ENCODE results near the gene WASL.
A peak's percentile ranks its signal among the peaks of the same experiment; 100 is the strongest.
"Not testable (repeated sequence)": the region's sequence is repeated elsewhere in the genome, so short reads cannot be mapped to it uniquely, and the experiment has no call there.

Gene WASL

GRCh38 chr7:123746055-123746454 is 2.7 kb downstream of the WASL start:
- Mint-ChIP-seq H3K36me3 (ENCODE audit: low read depth) (no peaks in the 10 kb centered on the region), H3K4me1 (peaks cover 59% of the 10 kb centered on the region), H3K27me3 (ENCODE audit: low read depth, poor library complexity) (no peaks in the 10 kb centered on the region), H3K27ac (peak overlapping the region; percentile 73), H3K4me3 (peak overlapping the region; percentile 98), H3K9me3 (no peaks in the 10 kb centered on the region)
- TF ChIP-seq CTCF (IDR thresholded peaks at IDR 0.05) = no peak
- DNase-seq = no peak

GRCh38 chr7:123745437-123745836 is 3.4 kb downstream of the WASL start:
- no peaks in the 10 kb centered on the region for H3K9me3 Mint-ChIP-seq
- peaks cover 55% of the 10 kb centered on the region for H3K4me1 Mint-ChIP-seq
- no peaks in the 10 kb centered on the region for H3K36me3 Mint-ChIP-seq (ENCODE audit: low read depth)
- TF ChIP-seq CTCF (IDR thresholded peaks at IDR 0.05) = no peak
- H3K4me3 Mint-ChIP-seq = peak overlapping the region; percentile 98
- no peak for DNase-seq
- no peak overlapping the region for H3K27ac Mint-ChIP-seq
- H3K27me3 Mint-ChIP-seq (ENCODE audit: low read depth, poor library complexity) = no peaks in the 10 kb centered on the region

GRCh38 chr7:123744416-123744815 is 4.4 kb downstream of the WASL start:
- peaks cover 46% of the 10 kb centered on the region for H3K4me1 Mint-ChIP-seq
- H3K9me3 Mint-ChIP-seq = no peaks in the 10 kb centered on the region
- H3K4me3 Mint-ChIP-seq = no peak overlapping the region
- TF ChIP-seq CTCF (IDR thresholded peaks at IDR 0.05) = no peak
- H3K27ac Mint-ChIP-seq = no peak overlapping the region
- no peaks in the 10 kb centered on the region for H3K27me3 Mint-ChIP-seq (ENCODE audit: low read depth, poor library complexity)
- DNase-seq = no peak
- H3K36me3 Mint-ChIP-seq (ENCODE audit: low read depth) = peaks cover 3% of the 10 kb centered on the region

- TF ChIP-seq CTCF (IDR thresholded peaks at IDR 0.05) = no peak
- H3K9me3 Mint-ChIP-seq = peaks cover 16% of the 10 kb centered on the region
- peaks cover 27% of the 10 kb centered on the region for H3K36me3 Mint-ChIP-seq (ENCODE audit: low read depth)
- H3K27ac Mint-ChIP-seq = no peak overlapping the region
- DNase-seq = no peak
- no peak overlapping the region for H3K4me3 Mint-ChIP-seq
- H3K4me1 Mint-ChIP-seq = peaks cover 38% of the 10 kb centered on the region
- no peaks in the 10 kb centered on the region for H3K27me3 Mint-ChIP-seq (ENCODE audit: low read depth, poor library complexity)
Observed at GRCh38 chr7:123741940-123742339, 6.9 kb downstream of the WASL start.

GRCh38 chr7:123738808-123739207 is 10.0 kb downstream of the WASL start:
- no peak for DNase-seq
- peaks cover 55% of the 10 kb centered on the region for H3K36me3 Mint-ChIP-seq (ENCODE audit: low read depth)
- no peak for TF ChIP-seq CTCF (IDR thresholded peaks at IDR 0.05)
- peaks cover 6% of the 10 kb centered on the region for H3K4me1 Mint-ChIP-seq
- no peak overlapping the region for H3K27ac Mint-ChIP-seq
- H3K4me3 Mint-ChIP-seq = no peak overlapping the region
- H3K27me3 Mint-ChIP-seq (ENCODE audit: low read depth, poor library complexity) = no peaks in the 10 kb centered on the region
- peaks cover 47% of the 10 kb centered on the region for H3K9me3 Mint-ChIP-seq

- peaks cover 51% of the 10 kb centered on the region for H3K9me3 Mint-ChIP-seq
- H3K4me3 Mint-ChIP-seq = no peak overlapping the region
- no peak overlapping the region for H3K27ac Mint-ChIP-seq
- peaks cover 60% of the 10 kb centered on the region for H3K36me3 Mint-ChIP-seq (ENCODE audit: low read depth)
- no peak for TF ChIP-seq CTCF (IDR thresholded peaks at IDR 0.05)
- peaks cover 2% of the 10 kb centered on the region for H3K4me1 Mint-ChIP-seq
- H3K27me3 Mint-ChIP-seq (ENCODE audit: low read depth, poor library complexity) = no peaks in the 10 kb centered on the region
- no peak for DNase-seq
Observed at GRCh38 chr7:123738356-123738755, 10.4 kb downstream of the WASL start.

GRCh38 chr7:123737168-123737674 is 11.6 kb downstream of the WASL start:
- H3K4me3 Mint-ChIP-seq; DNase-seq; H3K27ac Mint-ChIP-seq; H3K27me3 Mint-ChIP-seq (ENCODE audit: low read depth, poor library complexity); H3K4me1 Mint-ChIP-seq: not testable (repeated sequence)
- Mint-ChIP-seq H3K36me3 (ENCODE audit: low read depth) (peaks cover 71% of the 10 kb centered on the region), H3K9me3 (peaks cover 63% of the 10 kb centered on the region)

Measured in nephron progenitor cell (in vitro differentiated cells).